ENCODE measurements around the gene PROCA1.

GRCh38 chr17:28702752-28703150 is 8.9 kb downstream of the PROCA1 start:
- TF ChIP-seq CTCF (IDR thresholded peaks at IDR 0.05) (no peak), POLR2AphosphoS5 (IDR thresholded peaks at IDR 0.05; ENCODE audit: low read depth, low read length) (no peak)
